Mesenteric fat pad (tissue), 1 donor: ENCODE measurements around the gene SPP2. TPM values are rescaled to one million over a fixed set of nuclear protein-coding genes. Genes with fewer than 3 reads are reported as not detected.

Experiments
- DNase-seq: peaks from one replicate; pipeline ENCODE4 v3.0.0-alpha.2; 2020; ENCODE audit warnings: low spot score
- long read RNA-seq: library from polyadenylated mRNA; unstranded; transcript quantifications from one replicate; pipeline ENCODE4 v2.0.0, GENCODE V29; 2020
- total RNA-seq: library from RNA; stranded (reverse); fragmentation: NEBNext Ultra II Directional; extraction: Animal tissue kit (Norgen Biotek cat#: 25700); gene quantifications from one replicate; pipeline ENCODE4 v1.2.1, GENCODE V29; 2021
- donor health status: DM: yes; HTN: yes; CAD: no.

SPP2 gene, protein sequence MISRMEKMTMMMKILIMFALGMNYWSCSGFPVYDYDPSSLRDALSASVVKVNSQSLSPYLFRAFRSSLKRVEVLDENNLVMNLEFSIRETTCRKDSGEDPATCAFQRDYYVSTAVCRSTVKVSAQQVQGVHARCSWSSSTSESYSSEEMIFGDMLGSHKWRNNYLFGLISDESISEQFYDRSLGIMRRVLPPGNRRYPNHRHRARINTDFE
- total RNA-seq: not detected
- long read RNA-seq: 0 reads

DNA sequence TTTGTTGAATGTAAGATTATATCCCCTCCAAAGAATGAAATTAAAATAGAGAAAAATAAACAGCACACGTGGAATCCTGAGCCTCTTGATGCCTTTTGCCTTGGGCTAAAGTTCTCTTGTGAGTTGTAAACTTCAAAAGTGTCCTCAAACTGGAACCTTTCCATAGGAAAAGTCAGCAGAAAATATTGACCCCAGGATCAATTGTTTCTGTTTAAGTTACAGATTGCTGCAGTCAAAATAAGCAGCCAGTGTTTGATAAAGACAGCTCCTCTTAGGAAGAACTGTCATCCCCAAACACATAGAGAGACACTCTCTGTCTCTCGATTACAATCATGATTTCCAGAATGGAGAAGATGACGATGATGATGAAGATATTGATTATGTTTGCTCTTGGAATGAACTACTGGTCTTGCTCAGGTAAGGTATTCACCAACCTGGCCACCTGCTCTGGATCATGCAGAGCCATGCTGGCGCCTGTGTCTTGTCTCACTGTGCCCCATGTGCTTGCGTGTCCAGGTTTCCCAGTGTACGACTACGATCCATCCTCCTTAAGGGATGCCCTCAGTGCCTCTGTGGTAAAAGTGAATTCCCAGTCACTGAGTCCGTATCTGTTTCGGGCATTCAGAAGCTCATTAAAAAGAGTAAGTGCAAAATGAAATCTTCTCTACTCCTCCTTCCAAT is at the start of gene SPP2:
Gene SPP2 (plus strand): TSS at position 248 of the 681 bp plus-strand sequence. CDS start 85 bp downstream, at position 333.
- no peak for DNase-seq

DNA sequence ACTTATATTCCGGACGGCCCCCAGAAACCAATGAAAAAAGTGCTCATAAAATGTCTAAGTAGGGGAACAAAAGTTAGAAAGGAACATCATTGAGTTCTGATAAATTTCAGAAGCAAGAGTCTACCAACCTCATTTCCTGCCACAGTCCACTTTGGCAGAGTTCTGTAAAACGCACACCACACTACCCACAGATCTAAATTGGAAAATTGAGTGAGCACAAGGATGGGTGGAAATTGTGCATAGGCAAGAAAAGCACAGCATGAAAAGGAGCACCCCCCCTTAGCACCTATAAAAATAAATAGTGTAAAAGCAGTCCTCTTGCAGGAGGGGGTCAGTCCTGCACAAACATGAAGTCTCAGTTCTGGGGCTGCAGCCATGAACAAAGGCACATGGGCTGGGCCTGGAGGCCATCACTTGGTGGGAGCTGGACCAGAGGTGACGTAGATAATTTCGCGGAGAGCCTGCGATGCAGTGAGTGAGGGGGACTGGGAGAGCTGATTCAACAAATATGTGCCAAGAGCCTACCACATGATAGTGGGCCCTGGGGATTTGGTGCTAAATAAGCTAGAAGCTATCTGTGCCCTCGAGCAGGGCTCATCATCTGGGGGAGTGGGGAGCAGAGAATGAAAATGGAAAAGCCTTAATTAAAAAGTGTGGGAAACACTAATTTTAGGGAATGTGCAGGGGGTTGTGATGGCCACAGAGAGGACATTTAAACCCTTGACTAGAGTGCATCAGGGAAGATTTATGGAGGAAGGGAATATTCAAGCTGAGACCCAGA is 48.9 kb upstream of the SPP2 start:
- DNase-seq: no peak

DNA sequence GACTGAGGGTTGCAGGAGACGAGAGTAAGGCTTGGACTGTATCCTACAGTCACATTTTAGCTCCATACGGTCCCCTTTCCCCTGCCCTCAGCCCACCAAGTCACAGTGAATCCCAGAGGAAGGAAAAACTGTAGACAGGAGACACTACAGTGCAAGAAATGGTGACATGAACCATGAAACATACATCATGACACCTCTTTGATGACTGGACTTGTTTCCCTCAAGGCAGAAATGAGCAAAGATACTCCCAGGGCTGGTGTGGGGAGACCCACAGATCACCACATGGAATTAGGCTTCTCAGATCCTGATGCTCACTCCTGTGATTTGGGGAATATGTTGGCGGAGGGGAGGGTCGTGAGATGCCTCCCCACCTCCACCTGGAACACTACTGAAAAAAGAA is 48.2 kb upstream of the SPP2 start:
- no peak for DNase-seq

GRCh38 chr2:234003972-234004617 is 46.4 kb upstream of the SPP2 start:
- no peak for DNase-seq

GRCh38 chr2:234005126-234005525 is 45.4 kb upstream of the SPP2 start:
- no peak for DNase-seq

DNA sequence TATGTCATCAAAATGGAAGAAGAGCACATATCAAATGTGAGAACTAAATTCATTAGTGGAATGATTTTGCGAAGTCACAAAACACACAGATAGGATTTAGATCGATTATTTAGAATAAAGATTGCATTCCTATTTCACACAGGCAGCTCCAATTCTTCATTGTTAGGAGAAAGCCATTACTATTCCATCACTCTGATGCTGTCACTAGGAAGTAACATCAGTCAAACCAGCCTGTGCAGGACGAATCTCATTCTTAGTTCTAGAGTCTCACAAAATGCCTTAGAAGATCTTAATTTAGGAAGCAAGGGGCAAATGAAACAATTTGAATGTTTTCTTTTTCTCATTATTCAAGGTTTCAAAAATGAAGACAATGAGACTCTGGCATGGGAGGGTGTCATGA is 44.0 kb upstream of the SPP2 start:
- no peak for DNase-seq

- no peak for DNase-seq
Observed at GRCh38 chr2:234014427-234014826, 36.1 kb upstream of the SPP2 start.

DNA sequence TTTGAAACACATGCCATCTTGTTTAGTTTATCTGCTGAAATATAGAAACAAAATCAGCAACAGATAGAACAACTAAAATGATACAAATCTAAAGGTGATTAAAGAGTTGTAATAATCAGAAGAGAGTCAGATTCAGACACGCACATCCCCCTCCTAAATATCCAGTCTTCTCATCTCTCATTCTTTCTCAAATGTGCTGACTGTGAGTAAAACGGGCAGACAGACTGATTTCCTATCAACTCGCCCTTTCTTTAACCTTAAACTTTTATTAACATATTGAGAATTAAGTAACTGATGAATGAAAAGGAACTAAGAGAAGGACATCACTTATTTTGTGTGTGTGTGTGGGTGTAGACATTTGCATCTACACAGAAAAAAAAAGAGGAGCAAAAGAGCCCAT is 34.6 kb upstream of the SPP2 start:
- no peak for DNase-seq

DNA sequence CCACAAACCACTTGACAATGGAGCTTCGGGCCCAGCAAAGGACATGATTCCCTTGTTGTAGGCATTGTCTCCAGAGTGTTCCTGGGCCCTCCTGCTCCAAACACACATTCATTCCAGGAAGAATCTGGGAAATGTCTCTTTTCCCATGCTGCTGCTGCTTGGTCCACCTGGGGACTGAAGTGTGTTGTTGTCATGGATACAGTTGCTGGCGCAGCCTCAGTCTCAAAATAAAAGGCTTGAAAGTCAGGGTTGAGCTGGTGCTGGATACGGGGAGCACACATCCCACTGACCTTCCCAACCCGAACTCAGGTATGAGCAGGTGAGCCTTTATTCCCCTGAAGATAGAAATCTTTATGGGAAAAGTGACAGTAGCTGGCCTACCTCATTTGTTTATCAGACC is 30.6 kb upstream of the SPP2 start:
- DNase-seq: no peak

GRCh38 chr2:234020332-234020731 is 30.2 kb upstream of the SPP2 start:
- DNase-seq: no peak

GRCh38 chr2:234022424-234022823 is 28.1 kb upstream of the SPP2 start:
- DNase-seq: no peak

DNA sequence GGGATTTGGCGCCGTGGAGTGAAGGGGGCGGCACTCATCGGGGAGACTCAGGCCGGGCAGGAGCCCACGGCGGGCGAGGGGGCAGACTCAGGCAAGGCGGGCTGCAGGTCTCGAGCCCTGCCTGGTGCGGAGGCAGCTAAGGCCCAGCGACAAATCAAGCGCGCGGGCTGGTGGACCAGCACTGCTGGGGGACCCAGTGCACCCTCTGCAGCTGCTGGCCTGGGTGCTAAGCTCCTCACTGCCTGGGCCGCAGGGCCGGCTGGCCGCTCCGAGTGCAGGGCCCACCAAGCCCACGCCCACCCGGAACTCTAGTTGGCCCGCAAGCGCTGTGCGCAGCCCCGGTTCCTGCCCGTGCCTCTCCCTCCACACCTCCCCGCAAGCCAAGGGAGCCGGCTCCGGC is 26.2 kb upstream of the SPP2 start:
- DNase-seq: no peak

GRCh38 chr2:234025466-234025865 is 25.0 kb upstream of the SPP2 start:
- DNase-seq: no peak

DNA sequence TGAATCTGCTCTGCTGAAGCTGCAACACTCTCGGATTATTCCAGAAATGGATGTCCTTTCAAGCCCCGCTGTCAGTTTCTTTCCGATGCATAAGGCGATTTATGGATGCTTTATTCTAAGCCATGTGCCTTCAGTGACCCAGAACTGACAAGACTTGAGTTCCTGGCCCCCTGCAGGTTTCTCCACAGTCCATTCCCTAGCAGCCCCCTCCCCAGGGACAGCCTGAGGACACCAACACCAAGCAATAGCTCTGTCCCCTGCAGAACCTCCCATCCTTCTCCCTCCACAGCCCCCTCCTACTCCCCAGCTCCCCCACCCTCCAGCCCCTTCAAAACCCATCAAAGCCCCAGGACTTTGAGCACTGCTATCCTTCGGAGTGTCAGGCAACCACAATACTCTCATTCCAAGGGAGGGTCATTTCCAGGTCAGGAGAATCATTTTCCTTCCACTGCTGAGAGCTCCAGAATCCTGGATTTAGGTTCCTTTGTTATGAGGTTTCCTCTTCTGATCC is 24.6 kb upstream of the SPP2 start:
- DNase-seq: no peak

DNA sequence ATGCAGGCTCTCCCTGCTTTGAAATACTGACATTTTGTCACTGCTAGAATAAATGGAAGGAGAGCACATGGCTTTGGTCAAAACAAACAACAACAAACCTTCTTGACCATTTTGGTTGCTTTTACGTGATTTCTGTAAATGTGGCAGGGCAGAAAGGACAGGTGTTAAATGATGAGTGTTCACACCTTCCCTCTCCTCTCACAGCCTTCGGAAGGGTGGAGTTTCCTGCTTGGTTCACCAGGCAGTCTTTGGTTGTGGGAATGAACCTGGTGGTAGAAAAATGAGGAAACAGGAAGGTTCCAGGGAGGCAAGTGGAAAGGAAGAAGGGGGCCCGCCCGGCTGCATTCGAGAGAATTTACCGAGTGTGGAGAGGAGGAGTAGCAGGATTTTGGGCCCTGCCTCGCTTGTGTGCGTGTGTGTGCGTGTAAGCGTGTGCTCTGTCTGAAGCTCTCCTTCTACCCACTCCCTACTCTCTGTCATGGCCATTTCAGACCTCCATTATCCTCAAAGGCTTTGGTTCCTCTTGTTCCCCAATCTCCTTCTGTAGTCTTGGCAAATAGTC is 23.7 kb upstream of the SPP2 start:
- no peak for DNase-seq

DNA sequence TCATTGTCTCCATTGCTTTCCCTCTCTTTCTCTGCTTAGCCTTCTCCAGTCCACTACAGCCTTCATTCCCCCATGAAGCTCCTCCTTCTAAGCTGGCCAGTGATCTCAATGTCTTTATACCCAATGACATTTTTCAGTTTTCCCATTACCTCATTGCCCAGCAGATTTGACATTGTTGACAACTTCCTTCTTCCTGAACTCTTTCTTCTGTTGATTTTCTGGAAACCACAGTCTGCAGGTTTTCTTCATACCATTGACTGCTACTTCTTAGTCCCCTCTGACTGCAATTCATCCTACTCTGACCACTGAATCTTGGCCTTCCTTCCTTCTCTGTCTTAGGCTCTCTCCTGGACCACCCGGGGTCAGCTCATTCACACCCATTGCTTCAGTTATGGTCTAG is 22.9 kb upstream of the SPP2 start:
- no peak for DNase-seq

GRCh38 chr2:234029150-234029733 is 21.3 kb upstream of the SPP2 start:
- no peak for DNase-seq

DNA sequence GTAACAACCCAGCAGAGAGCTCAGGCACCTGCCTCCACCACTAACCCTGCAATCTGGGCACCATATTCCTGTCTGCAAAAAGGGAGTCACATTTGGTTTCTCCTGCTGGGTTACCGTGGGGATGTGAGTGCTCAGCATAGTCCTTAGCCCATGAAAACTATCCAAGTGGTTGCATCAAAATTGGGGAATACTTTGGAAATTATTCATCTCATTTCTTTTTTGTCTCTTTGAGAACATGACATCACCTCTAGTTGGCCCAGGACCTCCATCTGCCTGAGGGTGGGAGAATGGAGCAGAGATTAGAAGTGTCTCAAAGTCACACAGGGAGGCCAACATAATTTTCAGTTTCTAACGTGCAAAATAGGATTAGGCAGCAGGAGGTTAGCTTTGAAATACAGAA is 19.3 kb upstream of the SPP2 start:
- no peak for DNase-seq

DNA sequence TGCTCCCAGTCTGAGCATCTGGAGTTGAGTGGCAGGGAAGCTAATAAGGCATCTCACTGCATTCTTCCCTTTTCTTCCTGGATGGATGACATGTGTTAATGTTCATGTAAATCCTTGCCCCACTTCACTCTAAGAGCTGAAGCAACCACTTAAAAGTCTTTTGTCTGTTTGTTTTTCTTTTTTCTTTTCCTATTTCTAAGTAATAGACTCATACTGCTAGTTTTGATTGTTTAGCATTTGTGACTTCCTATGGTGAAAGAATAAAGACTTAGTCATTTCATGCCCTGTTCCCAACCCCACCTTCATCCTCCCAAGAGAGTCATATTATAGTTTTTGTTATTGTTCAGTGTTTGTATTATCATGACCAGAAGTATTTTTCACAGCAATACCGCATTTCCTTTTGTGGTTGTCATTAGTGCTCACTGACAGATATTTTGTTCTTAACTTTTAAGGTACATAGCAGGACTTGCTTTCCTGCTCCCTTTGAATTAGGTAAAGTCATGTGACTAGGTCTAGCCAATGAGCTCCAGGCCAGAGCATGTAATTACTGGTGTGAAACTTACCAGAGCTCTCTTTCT is 18.1 kb upstream of the SPP2 start:
- DNase-seq: no peak

DNA sequence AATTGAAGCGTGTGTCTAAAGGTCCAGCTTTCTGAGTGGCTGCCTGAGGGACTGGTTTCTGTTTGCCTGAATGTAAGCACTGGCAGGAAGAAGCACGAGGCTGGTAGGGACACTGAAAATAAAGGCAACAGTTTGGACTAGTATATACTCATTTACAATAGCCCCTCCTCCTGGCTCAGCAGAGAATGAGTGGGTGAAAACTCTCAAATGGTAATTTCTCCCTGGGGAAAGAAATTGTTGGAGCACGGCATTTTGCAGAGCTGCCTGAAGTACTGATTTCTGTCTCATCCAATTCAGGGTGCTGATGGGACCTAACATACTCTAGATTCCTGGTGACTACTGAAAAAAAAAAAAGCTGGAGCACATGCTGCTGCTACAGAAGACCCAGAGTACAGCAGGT is 17.3 kb upstream of the SPP2 start:
- DNase-seq: no peak

GRCh38 chr2:234033885-234034284 is 16.6 kb upstream of the SPP2 start:
- DNase-seq: no peak
